Left lobe of liver (tissue), 2 donors: ENCODE data around the gene CDKAL1. TPM values are rescaled to one million over a fixed set of nuclear protein-coding genes. Genes with fewer than 3 reads are reported as not detected.
A peak's percentile ranks its signal among the peaks of the same experiment; 100 is the strongest.

Experiments
- ATAC-seq: fragments of 200-7000 bp; cut with Tn5 transposase; one replicate; pipeline ENCODE4 v1.9.1; 2020; ENCODE audit warnings: mild to moderate bottlenecking, moderate library complexity
- DNase-seq: peaks from one replicate; pipeline ENCODE4 v3.0.0-alpha.2; 2020; ENCODE audit warnings: low spot score
- total RNA-seq: library from RNA; stranded (reverse); gene quantifications from one replicate; pipeline ENCODE4 v1.2.1, GENCODE V29; 2021
- donor health status: DM: no; HTN: no; CAD: no; lungs with moderate emphysema.
- donor health status: DM: no; HTN: yes; CAD: no.

Gene CDKAL1
- total RNA-seq, 1 donor from 2014 or later: 5.1 TPM

DNA sequence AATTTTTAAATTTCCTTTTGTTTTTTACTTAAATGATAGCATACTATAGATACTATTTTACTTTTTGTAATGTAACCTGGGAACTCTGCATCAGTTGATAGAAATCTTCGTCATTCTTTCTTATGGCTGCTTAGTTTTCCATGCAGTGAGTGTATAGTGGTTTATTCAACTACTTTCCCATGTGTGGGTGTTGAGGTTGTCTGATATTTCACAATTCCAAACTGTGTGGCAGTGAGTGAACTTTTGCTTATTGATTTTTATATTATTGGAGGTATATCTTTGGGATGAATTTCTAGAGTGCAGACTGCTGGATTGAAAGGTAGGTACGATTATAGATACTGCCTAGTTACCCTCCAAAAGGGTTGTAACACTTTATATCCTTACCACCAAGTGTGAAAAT is 136.5 kb downstream of the CDKAL1 start:
- no peak for DNase-seq
- peak; percentile 52 for ATAC-seq

DNA sequence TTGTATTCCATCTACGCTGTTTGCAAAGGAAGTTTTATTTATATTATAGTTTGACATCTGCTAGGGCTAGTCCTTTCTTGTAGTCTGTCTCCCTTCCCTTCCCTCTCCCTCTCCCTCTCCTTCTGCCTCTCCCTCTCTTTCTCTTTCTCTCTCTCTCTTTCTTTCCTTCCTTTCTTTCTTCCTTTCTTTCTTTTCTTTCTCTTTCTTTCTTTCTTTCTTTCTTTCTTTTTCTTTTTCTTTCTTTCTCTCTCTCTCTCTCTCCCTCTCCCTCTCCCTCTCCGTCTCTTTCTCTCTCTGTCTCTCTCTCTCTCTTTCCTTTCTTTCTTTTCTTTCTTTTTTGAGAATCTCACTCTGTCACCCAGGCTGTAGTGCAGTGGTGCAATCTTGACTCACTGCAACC is 137.8 kb downstream of the CDKAL1 start:
- ATAC-seq: no peak
- DNase-seq: no peak

DNA sequence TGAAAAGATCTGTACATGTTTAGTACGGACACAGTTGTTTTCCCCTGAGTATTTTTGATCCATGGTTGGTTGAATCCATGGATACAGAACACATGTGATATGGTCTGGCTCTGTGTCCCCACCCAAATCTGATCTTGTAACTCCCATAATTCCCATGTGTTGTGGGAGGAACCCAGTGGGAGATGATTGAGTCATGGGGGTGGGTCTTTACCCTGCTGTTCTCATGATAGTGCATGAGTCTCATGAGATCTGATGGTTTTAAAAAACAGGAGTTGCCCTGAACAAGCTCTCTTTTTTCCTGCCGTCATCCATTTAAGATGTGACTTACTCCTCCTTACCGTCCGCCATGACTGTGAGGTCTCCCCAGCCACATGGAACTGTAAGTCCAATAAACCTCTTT is 139.2 kb downstream of the CDKAL1 start:
- ATAC-seq (no peak), DNase-seq (no peak)

DNA sequence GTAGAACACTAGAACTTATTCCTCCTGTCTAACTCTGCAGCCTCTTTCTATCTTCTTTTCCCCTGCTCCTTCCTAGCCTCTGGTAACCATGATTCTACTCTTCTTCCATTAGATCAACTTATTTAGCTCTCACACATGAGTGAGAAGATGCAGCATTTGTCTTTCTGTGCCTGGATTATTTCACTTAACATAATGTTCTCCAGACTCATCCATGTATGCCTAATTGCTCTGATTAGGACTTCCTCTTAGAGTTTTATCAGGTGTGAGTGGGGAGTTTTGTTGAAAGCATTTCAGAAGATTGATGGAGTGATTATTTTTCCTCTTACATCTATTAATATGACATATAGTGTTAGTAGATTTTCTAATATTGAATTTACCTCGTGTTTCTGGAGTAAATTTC is 140.4 kb downstream of the CDKAL1 start:
- ATAC-seq (no peak), DNase-seq (no peak)

GRCh38 chr6:20678831-20679352 is 144.6 kb downstream of the CDKAL1 start:
- ATAC-seq: no peak

DNA sequence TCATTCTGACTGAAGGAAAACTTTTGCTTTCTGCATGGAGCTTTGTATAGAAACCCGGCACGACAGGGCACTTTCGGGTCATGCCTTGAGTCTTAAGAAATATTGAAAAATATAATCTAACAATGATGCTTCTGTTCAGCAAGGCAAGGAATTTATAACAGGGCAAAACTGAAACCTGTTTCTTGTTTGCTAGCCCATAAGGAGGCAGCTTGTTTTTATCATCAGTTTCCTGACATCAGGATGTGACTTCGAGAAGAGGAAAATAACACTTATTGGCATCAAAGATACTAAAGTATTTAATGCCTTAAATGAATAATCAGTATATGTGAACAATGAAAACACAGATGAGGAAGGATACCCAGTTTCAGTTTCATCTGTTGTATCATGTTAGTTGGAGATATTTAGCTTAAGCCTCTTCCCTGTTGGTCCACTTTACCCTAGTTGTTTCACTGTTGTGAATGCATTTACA is 146.5 kb downstream of the CDKAL1 start:
- ATAC-seq: no peak
- no peak for DNase-seq

More at GRCh38 chr6:20678831-20679352, 144.6 kb downstream of the CDKAL1 start:
- DNase-seq: no peak

- DNase-seq: no peak
- peak; percentile 38 for ATAC-seq
These were observed 147.0 kb downstream of the CDKAL1 start for GRCh38 chr6:20681243-20681684.

DNA sequence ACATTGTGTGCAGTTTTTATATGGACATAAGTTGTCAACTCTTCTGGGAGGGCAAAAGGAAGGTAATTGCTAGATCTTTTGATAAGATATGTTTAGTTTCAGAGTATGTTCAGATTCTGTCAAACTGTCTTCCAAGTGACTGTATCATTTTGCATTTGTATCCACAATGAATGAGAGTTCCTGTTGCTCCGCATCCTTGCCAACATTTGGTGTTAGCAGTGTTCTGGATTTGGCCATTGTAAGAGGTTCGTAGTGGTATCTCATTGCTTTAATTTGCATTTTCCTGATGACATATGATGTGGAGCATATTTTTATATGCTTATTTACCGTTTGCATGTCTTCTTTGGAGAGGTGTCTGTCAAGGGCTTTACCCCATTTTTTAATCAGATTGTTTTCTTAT is 150.2 kb downstream of the CDKAL1 start:
- no peak for DNase-seq
- ATAC-seq: no peak

GRCh38 chr6:20686142-20686541 is 151.9 kb downstream of the CDKAL1 start:
- DNase-seq (no peak), ATAC-seq (no peak)

DNA sequence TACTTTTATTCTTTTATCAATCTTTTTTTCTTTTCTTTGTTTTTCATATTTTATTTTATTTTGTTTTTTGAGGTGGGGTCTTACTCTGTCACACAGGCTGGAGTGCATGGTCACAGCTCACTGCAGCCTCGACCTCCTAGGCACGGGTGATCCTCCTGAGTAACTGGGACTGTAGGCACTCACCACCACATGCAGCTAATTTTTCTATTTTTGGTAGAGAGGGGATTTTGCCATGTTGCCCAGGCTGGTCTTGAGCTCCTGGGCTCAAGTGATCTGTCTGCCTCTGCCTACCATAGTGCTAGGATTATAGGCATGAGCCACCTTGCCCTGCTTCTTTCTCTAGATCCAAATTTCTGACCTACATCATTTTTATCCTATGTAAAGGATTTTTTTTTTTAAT is 153.2 kb downstream of the CDKAL1 start:
- DNase-seq (no peak), ATAC-seq (no peak)

DNA sequence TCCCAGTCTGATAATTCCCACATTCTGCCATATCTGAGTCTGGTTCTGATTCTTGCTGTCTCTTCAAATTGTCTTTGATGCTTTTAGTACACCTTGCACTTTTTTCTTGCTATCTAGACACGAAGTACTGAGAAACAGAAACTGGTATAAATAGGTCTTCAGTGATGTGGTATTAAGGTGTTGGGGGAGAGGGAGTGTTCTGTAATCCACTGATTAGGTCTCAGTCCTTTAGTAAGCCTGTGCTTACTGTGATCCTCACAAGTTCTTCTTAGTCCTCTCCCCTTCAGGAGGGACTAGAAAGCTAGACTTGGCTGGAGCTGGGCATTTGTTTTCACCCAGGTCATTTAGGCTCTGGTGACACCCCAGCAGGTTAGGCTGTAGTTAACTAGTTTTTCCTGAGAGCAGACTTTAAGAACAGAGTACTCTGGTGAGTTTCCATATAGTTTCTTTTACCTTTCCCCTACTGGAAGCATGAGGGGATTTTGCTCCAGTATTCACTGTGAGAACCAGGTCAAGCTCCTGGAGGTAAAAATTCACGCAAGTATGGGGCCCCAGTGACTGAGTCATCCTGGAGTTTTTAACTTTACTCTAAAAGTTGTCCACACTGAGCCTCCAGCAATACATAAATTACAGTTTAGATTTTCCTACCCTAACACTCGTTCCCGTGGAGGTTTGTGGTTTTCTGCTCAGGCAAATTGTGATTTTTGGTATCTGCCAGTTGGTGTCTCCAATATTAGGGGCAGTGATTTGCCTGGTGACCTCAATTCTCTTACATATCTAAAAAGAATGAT is 154.6 kb downstream of the CDKAL1 start:
- DNase-seq (no peak), ATAC-seq (no peak)

GRCh38 chr6:20691185-20691584 is 156.9 kb downstream of the CDKAL1 start:
- ATAC-seq: no peak
- DNase-seq: no peak

GRCh38 chr6:20692023-20692422 is 157.8 kb downstream of the CDKAL1 start:
- ATAC-seq (no peak), DNase-seq (no peak)

DNA sequence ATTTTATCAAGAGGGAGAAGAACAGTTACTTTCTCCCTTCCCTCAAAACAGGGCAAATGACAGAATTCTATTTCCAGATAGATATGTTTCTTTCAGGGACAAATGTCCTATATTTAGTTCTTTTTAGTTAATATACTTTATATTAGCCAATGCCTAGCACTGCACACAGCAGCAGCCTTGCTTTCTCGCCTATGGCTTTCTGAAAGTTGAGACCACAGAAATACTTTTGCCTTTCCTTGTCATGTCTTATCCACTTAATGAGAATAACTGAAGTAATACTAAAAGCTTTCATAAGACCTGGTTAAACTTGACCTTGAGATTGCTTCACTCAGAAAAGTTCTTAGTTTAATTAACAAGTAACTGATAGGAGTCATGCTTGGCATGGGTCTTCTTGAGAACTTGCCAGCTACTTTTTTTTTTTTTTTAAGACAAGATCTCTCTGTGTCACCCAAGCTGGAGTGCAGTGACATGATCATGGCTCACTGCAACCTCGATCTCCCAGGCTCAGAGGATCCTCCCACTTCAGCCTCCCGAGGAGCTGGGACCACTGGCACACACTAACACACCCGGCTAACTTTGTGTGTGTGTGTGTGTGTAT is 159.3 kb downstream of the CDKAL1 start:
- ATAC-seq (no peak), DNase-seq (no peak)

GRCh38 chr6:20696676-20697075 is 162.4 kb downstream of the CDKAL1 start:
- ATAC-seq (no peak), DNase-seq (no peak)

DNA sequence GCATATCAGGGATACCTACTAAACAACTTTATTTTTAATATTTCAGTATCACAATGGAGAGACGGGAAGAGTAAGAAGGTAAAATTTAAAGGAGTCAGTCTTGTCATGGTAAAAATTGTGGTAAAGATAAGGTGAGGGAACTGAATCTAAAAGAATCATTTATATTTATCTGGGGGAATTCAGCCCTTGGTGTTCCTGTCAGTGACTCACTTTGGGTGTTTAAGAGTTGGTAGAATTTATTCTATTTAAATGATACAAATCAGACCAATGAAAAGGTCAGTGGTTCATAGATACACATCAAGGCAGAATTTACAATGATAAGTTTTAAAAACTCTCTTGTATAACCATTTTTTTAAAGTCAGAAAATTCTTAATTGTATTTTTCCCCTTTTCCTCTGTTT is 164.4 kb downstream of the CDKAL1 start:
- ATAC-seq: no peak
- DNase-seq: no peak

DNA sequence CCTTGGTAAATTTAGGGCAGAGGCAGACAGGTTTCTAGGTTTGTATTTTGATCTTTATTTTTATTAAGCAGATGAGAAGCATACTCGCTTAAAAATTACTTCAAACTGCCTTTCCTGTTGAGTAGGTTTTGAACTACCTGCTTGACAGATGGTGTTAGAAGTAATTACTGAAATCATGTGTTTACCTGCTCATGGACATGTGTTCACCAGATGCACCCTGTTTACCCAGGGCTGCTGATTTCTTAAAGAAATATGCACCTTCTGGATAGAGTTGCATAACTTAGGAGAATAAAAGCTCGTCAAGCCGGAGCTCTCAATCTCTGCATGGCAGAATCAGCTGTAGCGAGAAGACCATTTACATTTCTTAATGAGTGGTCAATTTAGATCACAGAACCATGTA is 165.1 kb downstream of the CDKAL1 start:
- ATAC-seq (peak; percentile 64), DNase-seq (no peak)

DNA sequence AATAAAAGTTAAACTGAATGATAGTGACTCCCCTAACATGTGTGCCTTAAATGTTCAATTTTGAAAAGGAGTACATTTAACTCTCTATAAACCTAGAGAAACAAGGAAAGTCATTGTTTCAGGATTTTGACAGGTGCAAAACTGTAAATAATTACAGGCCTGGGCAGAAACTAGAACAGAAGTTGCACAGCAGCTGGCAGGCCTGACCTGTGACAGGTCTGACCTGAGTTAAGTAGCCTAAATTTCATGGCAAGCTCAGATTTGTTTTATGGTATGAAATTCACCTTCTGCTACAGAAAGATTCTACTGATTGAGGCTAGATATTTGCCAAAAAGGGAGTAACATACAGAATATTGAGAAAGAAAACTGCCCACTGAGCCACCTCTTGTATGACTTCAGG is 166.1 kb downstream of the CDKAL1 start:
- ATAC-seq (no peak), DNase-seq (no peak)

- ATAC-seq (no peak), DNase-seq (no peak)
These were observed 168.1 kb downstream of the CDKAL1 start for GRCh38 chr6:20702366-20702765.

GRCh38 chr6:20703049-20703448 is 168.8 kb downstream of the CDKAL1 start:
- no peak for DNase-seq
- ATAC-seq: no peak

DNA sequence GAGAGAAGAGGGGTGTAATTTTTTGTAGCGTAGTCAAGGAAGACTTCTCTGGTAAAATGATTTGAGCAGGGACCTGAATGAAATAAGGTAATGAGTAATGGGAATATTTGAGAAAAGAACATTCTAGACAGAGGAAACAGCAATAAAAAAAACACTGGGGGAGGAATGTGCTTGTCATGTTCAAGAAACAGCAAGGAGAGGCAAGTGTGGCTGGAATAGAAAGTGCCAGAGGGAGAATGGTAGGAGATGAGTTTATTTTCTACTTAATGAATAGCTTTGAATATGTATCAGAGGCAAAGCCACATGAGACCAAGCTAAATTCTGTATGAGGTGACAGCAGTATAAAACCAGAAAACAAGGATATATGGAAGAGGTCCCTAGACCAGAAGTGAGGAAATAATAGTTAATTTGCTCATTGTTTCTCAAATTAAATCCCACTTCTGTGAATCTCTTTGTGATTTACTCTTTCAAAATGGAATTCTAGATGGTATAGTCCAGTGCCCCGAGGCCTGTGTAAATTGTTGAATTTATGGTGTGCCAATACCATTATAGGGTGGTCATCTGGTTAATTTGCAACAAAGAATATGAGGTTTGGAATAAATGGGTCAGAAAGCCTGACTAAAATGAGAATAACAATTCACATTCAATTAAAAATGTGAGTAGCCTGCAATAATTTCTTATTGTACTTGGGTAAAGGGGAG is 170.2 kb downstream of the CDKAL1 start:
- no peak for DNase-seq
- ATAC-seq: no peak

DNA sequence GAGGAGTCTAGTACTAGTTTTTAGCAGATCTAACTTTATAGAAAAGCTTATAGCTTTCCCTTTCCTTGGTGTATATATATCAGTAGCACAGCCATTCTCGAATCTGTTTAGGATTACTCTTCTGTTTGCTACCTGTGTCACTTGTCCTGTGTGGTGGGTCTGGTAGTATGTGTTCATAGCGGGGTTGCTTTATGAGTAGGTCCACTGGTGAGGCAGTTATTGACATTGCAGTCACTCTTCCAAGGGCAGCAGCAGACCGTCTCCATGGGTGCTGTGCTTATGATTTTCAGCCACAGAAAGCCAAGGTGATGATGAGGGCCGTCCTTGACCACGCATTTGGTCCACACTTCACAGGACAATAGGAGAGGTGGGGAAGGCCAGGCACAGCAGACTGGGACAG is 171.5 kb downstream of the CDKAL1 start:
- ATAC-seq: no peak
- no peak for DNase-seq
